ENCODE data around the gene KSR1. TPM values are rescaled to one million over a fixed set of nuclear protein-coding genes. Genes with fewer than 3 reads are reported as not detected.

KSR1 gene
- total and polyA plus RNA-seq, 2 experiments from 2014 or later = 7.8 to 53.2 TPM

- Histone ChIP-seq H3K36me3 (ENCODE audit: insufficient read depth) (no peaks in the 10 kb centered on the region; the same call in 1 of the 2 replicates), H3F3A (replicated peaks; ENCODE audit: low read depth) (no peaks in the 10 kb centered on the region), H3K4me1 (ENCODE audit: insufficient read depth) (peaks cover 22% of the 10 kb centered on the region), H4K20me1 (replicated peaks; ENCODE audit: insufficient read depth) (no peaks in the 10 kb centered on the region; the same call in 1 of the 2 replicates), H2AFZ (no peak overlapping the region), H3K27ac (ENCODE audit: low read depth) (no peak overlapping the region), H3K9me2 (ENCODE audit: insufficient read depth) (no peaks in the 10 kb centered on the region), H3K79me2 (replicated peaks; ENCODE audit: insufficient read depth) (peaks cover 90% of the 10 kb centered on the region), H3K4me2 (no peak overlapping the region), H3K27me3 (ENCODE audit: insufficient read depth) (no peaks in the 10 kb centered on the region), H3K4me3 (no peak overlapping the region)
- peaks cover 38% of the 10 kb centered on the region for H3K4me1 Mint-ChIP-seq
- TF ChIP-seq EZH2 (IDR thresholded peaks at IDR 0.05; ENCODE audit: low read depth, unreplicated experiment) = no peak
- TF ChIP-seq REST (IDR thresholded peaks at IDR 0.05; ENCODE audit: unreplicated experiment) = no peak
- no peak for TF ChIP-seq NANOG (IDR thresholded peaks at IDR 0.05; ENCODE audit: borderline replicate concordance)
- TF ChIP-seq ZNF462 (CRISPR knock-in tag; IDR thresholded peaks at IDR 0.05) = no peak
- TF ChIP-seq STAT1 (IDR thresholded peaks at IDR 0.05; ENCODE audit: unreplicated experiment) = no peak
- no peak for TF ChIP-seq CREB1 (CRISPR knock-in tag; IDR thresholded peaks at IDR 0.05; ENCODE audit: low read depth)
- TF ChIP-seq ZNF331 (CRISPR knock-in tag; IDR thresholded peaks at IDR 0.05; ENCODE audit: low read depth) = no peak
- TF ChIP-seq POLR2AphosphoS5 (IDR thresholded peaks at IDR 0.05; ENCODE audit: low read depth) = no peak
- no peak for TF ChIP-seq ZNF114 (CRISPR knock-in tag; IDR thresholded peaks at IDR 0.05)
- no peak for TF ChIP-seq ETS1 (IDR thresholded peaks at IDR 0.05)
- TF ChIP-seq CTCF (conservative IDR thresholded peaks at IDR 0.05; ENCODE audit: low read depth in 2 of 2) = no peak
- TF ChIP-seq EZH2phosphoT487 (IDR thresholded peaks at IDR 0.05; ENCODE audit: unreplicated experiment) = no peak
- TF ChIP-seq JUNB (IDR thresholded peaks at IDR 0.05; ENCODE audit: unreplicated experiment) = no peak
- H3K27ac Mint-ChIP-seq = no peak overlapping the region
- peaks cover 8% of the 10 kb centered on the region for H3K27me3 Mint-ChIP-seq (ENCODE audit: insufficient read depth, low read depth, poor library complexity)
- no peak overlapping the region for H3K4me3 Mint-ChIP-seq
- H3K9me3 Mint-ChIP-seq = peaks cover 51% of the 10 kb centered on the region
- DNase-seq (ENCODE audit: low spot score) (no peak), ATAC-seq (no peak)
- H3K36me3 Mint-ChIP-seq (ENCODE audit: low read depth) = peaks cover 47% of the 10 kb centered on the region
These were observed 47.4 kb downstream of the KSR1 start for GRCh38 chr17:27503611-27504010.
